Activated CD8-positive, alpha-beta T cell treated with anti-CD3 and anti-CD28 coated beads, Interleukin-2, amount 10 ng/mL, durations not matched to agents 7 days and 5 days (primary cell): Measurements from ENCODE around the gene OTUB1. TPM values are rescaled to one million over a fixed set of nuclear protein-coding genes. Genes with fewer than 3 reads are reported as not detected.
A peak's percentile ranks its signal among the peaks of the same experiment; 100 is the strongest.

Source experiments
- ATAC-seq: fragments of 150-1000 bp; cut with Tn5 transposase; one replicate; pipeline ENCODE4 v1.10.0; 2021; ENCODE audit warnings: moderate library complexity
- CTCF ChIA-PET: fragments of 350-600 bp; sonication (Branson Sonifier 250); formaldehyde crosslinking; loops from one replicate; lab custom pipeline; 2021; ENCODE audit warnings: antibody characterized with exemption; lab: Charles Lee
- POLR2A ChIA-PET: fragments of 350-600 bp; sonication (Branson Sonifier 250); formaldehyde crosslinking; loops from one replicate; lab custom pipeline; 2021; ENCODE audit warnings: antibody characterized with exemption; lab: Charles Lee
- DNase-seq: peaks from one replicate; pipeline ENCODE4 v3.0.0-alpha.2; 2020
- H3K27ac Mint-ChIP-seq: one replicate; pipeline ENCODE4 v1.8.0; 2021; ENCODE audit warnings: mild to moderate bottlenecking, mixed read lengths
- H3K27me3 Mint-ChIP-seq: one replicate; pipeline ENCODE4 v1.8.0; 2021; ENCODE audit warnings: low read depth, mixed read lengths
- H3K36me3 Mint-ChIP-seq: one replicate; pipeline ENCODE4 v1.8.0; 2021; ENCODE audit warnings: low read depth, mixed read lengths
- H3K4me1 Mint-ChIP-seq: one replicate; pipeline ENCODE4 v1.8.0; 2021; ENCODE audit warnings: low read depth, mixed read lengths
- H3K4me3 Mint-ChIP-seq: one replicate; pipeline ENCODE4 v1.8.0; 2021; ENCODE audit warnings: mild to moderate bottlenecking, mixed read lengths
- H3K9me3 Mint-ChIP-seq: one replicate; pipeline ENCODE4 v1.8.0; 2022; ENCODE audit warnings: mixed read lengths; ENCODE audit not compliant: insufficient read depth
- total RNA-seq, 2 experiments: library from RNA; stranded (reverse); gene quantifications; one replicate each; pipeline ENCODE4 v1.2.3, GENCODE V29; 2021

OTUB1 gene
- 100 to 1,000 TPM in 1 of 2 experiments, 10 to 100 TPM in 1; 93.7 to 102 TPM for total RNA-seq

GRCh38 chr11:63986156-63986931 is at the start of gene OTUB1:
Gene OTUB1 (plus strand): TSS chr11:63986438. CDS start chr11:63986457, 19 bp downstream.
- Mint-ChIP-seq H3K4me3 (peak within 1 kb of the TSS; percentile 98), H3K27ac (peak within 1 kb of the TSS; percentile 94), H3K4me1 (peaks cover 34% of the 10 kb centered on the region), H3K27me3 (no peaks in the 10 kb centered on the region), H3K36me3 (peaks cover 31% of the 10 kb centered on the region), H3K9me3 (no peaks in the 10 kb centered on the region)
- ATAC-seq = peak; percentile 85
- ChIA-PET CTCF (interaction anchor here (1.0 to 1.6 kb wide), 6 partner anchors 10 to 149 kb away, joined by 3 to 11 read pairs (median 4); partner anchors contain the start of gene COX8A), POLR2A (interaction anchor here (0.6 to 1.7 kb wide), 9 partner anchors 10 to 125 kb away, joined by 3 to 7 read pairs (median 4); partner anchors contain the start of genes COX8A and RCOR2)
- peak; percentile 93 for DNase-seq

DNA sequence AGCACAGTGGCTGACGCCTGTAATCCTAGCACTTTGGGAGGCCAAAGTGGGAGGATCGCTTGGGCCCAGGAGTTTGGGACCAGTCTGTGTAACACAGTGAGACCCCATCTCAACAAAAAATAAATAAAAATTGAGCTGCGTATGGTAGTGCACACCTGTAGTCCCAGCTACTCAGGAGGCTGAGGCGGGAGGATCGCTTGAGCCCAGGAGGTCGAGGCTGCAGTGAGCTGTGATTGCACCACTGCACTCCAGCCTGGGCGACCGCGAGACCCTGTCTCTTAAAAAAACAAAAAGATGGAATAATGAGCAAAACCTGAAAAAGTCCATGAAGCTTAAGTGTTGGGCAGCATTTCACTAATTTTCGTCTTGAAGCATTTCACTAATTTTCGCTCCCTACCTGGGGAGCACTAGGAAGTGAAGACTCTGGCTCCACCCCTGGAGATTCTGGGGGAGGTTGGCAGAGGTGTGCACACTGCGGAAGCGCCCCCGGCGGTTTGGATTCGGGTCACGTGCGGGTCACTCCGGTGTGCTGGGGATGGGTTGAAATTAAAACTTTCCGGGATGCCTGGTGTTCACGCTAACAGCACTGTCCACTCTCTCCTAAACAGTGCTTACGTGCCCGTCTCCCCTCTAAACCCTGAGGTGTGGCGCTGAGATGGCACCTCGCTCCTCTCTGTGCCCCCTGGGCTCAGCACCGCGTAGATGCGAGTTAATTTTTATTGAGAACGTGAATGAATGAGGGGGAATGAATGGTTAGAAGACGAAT is 48.3 kb upstream of the OTUB1 start:
- CTCF ChIA-PET = interaction anchor here (0.6 to 1.7 kb wide), 5 partner anchors 8 to 1207 kb away, joined by 3 to 10 read pairs (median 4); partner anchors contain the start of gene MARK2

DNA sequence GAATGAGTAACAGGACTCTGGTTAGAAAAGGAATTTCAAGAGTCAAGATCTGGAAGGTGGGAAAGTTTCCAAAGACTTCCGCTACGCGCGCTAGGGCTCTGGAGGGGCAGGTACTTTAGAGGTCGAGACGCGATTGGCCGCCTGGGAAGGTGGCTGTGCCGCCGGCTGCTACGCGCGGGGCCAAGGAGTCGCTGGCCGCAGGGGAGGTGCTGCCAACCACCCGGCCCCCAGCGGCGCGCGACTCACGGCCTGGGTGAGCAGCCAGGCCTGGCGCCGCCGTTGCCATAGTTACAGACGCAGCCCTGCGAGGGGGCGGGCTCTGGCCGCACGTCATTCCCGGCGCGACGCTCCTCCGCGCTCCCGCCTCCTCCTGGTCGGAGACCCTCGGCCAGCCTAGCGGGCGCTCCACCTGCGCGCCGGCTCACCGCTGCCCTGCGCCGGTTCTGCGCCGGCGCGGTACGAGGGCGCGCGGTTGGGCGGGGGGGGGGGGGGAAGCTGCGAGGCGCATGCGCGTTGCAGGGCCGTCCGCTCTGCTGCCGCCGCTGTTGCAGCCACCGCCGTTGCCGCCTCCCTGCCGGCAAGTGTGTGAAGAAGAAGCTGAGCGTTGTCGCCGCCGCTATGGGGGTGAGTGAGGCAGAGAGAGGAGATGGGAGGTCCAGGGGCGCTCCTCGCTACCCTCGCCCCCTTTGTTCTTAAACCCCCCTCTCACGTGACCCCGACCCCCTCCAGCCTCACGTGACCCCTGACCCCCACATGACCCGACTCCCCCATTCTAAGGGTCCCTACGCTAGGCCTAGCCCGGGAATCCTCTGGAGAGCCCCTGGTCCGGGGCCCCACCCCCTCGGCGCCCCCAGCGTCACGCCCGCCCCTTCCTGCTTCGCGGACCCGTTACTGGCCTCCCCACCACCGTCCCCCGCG is 47.5 kb upstream of the OTUB1 start, which contains the start of gene NAA40:
NAA40 (plus strand) TSS at position 524 of the 918 bp plus-strand sequence; CDS start at position 619, 95 bp downstream.
- Mint-ChIP-seq H3K27me3 (peaks cover 2% of the 10 kb centered on the region), H3K36me3 (peaks cover 3% of the 10 kb centered on the region), H3K9me3 (no peaks in the 10 kb centered on the region), H3K4me1 (peaks cover 29% of the 10 kb centered on the region), H3K4me3 (peak within 1 kb of the TSS; percentile 85), H3K27ac (peak within 1 kb of the TSS; percentile 89)
- CTCF ChIA-PET = interaction anchor here (1.0 to 1.7 kb wide), 2 partner anchors 19 to 101 kb away, joined by 3 to 10 read pairs; partner anchors contain the start of gene MARK2
- POLR2A ChIA-PET = interaction anchor here (1.1 to 1.4 kb wide), 3 partner anchors 32 to 101 kb away, joined by 3 to 5 read pairs (median 3); partner anchors contain the start of gene MARK2
- DNase-seq = peak; percentile 96
- ATAC-seq = peak; percentile 97

More for the DNA sequence above, 48.3 kb upstream of the OTUB1 start:
- Mint-ChIP-seq H3K27me3 (peaks cover 2% of the 10 kb centered on the region), H3K9me3 (no peaks in the 10 kb centered on the region), H3K27ac (peak overlapping the region; percentile 89), H3K36me3 (peaks cover 3% of the 10 kb centered on the region), H3K4me3 (peak overlapping the region; percentile 85), H3K4me1 (peaks cover 27% of the 10 kb centered on the region)
- DNase-seq (peak; percentile 54), ATAC-seq (peak; percentile 35)
- POLR2A ChIA-PET = interaction anchor here (1.1 to 1.4 kb wide), 2 partner anchors 99 to 100 kb away, joined by 3 to 5 read pairs; partner anchors contain the start of gene MARK2

- Mint-ChIP-seq H3K36me3 (peaks cover 3% of the 10 kb centered on the region), H3K27ac (peak overlapping the region; percentile 78), H3K27me3 (peaks cover 2% of the 10 kb centered on the region), H3K4me1 (peaks cover 34% of the 10 kb centered on the region), H3K9me3 (no peaks in the 10 kb centered on the region), H3K4me3 (peak overlapping the region; percentile 85)
- DNase-seq (no peak), ATAC-seq (no peak)
- POLR2A ChIA-PET = interaction anchor here (1.3 to 1.4 kb wide), 2 partner anchors 33 to 101 kb away, joined by 3 to 5 read pairs; partner anchors contain the start of gene MARK2
- CTCF ChIA-PET = interaction anchor here (1.0 to 1.7 kb wide), 2 partner anchors 20 to 102 kb away, joined by 3 to 10 read pairs; partner anchors contain the start of gene MARK2
Observed at GRCh38 chr11:63939397-63939891, 46.8 kb upstream of the OTUB1 start.

DNA sequence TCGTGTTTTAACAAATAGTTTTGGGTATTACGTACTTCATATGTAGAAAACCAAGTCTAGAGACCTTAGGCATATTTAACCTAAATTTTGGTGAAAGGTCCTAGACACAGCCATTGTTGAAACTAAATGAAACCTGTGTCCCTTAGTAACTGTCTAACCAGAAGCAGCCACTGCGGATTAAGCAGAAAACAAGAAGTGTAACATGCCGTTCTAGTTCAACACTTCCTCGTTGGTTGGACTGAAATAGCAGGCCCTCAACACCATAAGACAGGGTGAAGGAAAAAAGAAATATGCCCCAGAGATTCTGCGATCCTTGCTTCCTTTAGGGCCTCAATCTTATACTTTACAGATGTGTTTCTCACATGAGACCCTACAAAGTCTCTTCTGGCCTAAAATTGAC is 45.5 kb upstream of the OTUB1 start:
- POLR2A ChIA-PET = no interaction called here
- H3K9me3 Mint-ChIP-seq = no peaks in the 10 kb centered on the region
- H3K27ac Mint-ChIP-seq = no peak overlapping the region
- H3K27me3 Mint-ChIP-seq = no peaks in the 10 kb centered on the region
- DNase-seq (no peak), ATAC-seq (no peak)
- H3K4me3 Mint-ChIP-seq = peak overlapping the region; percentile 85
- H3K36me3 Mint-ChIP-seq = peaks cover 4% of the 10 kb centered on the region
- CTCF ChIA-PET = no interaction called here
- H3K4me1 Mint-ChIP-seq = peaks cover 34% of the 10 kb centered on the region

DNA sequence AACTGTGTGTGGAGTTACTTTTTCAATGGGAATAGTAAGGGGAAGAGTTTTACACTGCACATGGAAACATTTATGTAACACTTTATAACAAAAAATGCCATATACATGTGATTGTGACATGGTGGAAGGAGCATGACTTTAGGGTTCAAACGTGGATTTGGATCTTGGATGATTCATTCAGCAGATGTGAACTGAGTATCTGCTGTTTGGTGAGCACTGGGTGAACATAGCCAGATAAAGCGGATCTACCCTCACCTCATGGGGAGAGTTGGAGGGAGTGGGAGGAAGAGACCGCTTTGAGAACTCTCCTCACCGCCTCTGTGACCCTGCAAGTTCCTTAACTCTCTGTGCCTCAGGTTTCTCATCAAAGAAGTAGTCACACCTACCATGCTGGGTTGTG is 44.3 kb upstream of the OTUB1 start:
- ChIA-PET POLR2A (no interaction called here), CTCF (interaction anchor here (0.7 to 6.7 kb wide), 2 partner anchors 105 to 174 kb away, joined by 3 to 188 read pairs; partner anchors contain the start of genes MARK2 and ZFTA)
- H3K27me3 Mint-ChIP-seq = no peaks in the 10 kb centered on the region
- ATAC-seq (no peak), DNase-seq (no peak)
- H3K36me3 Mint-ChIP-seq = peaks cover 13% of the 10 kb centered on the region
- H3K4me3 Mint-ChIP-seq = no peak overlapping the region
- H3K27ac Mint-ChIP-seq = no peak overlapping the region
- H3K9me3 Mint-ChIP-seq = no peaks in the 10 kb centered on the region
- peaks cover 34% of the 10 kb centered on the region for H3K4me1 Mint-ChIP-seq

- CTCF ChIA-PET = interaction anchor here (0.7 to 6.7 kb wide), 2 partner anchors 106 to 175 kb away, joined by 3 to 188 read pairs; partner anchors contain the start of genes MARK2 and ZFTA
- Mint-ChIP-seq H3K27ac (no peak overlapping the region), H3K4me1 (peaks cover 30% of the 10 kb centered on the region), H3K36me3 (peaks cover 15% of the 10 kb centered on the region), H3K9me3 (no peaks in the 10 kb centered on the region), H3K4me3 (no peak overlapping the region), H3K27me3 (no peaks in the 10 kb centered on the region)
- ATAC-seq (no peak), DNase-seq (no peak)
- POLR2A ChIA-PET = no interaction called here
Observed at GRCh38 chr11:63942803-63943202, 43.4 kb upstream of the OTUB1 start.

DNA sequence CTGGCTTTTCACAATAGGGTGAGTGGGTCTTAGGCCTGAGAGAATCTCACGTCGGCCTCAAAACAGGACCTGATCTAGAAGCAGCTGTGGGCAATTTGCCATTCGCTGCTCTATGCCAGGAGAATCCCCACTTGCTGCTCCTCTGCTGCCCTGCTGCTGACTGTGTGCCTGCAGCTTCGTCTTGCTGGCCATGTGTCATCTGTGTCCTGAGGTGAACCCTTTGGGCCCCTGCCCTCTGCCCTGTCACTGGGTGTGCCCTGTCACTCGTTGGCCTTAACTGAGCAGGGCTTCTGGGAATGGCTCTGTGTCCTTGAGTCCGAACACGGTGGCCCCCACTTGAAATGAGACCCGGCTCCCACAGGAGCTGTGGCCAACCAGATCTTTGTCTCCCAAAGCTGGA is 41.3 kb upstream of the OTUB1 start:
- H3K27me3 Mint-ChIP-seq = no peaks in the 10 kb centered on the region
- H3K27ac Mint-ChIP-seq = no peak overlapping the region
- H3K4me1 Mint-ChIP-seq = peaks cover 21% of the 10 kb centered on the region
- no peaks in the 10 kb centered on the region for H3K9me3 Mint-ChIP-seq
- H3K36me3 Mint-ChIP-seq = peaks cover 22% of the 10 kb centered on the region
- CTCF ChIA-PET = interaction anchor here (0.6 to 6.7 kb wide), 26 partner anchors 9 to 177 kb away, joined by 3 to 188 read pairs (median 6); partner anchors contain the start of genes MARK2, RCOR2 and ZFTA
- POLR2A ChIA-PET = interaction anchor here (0.7 to 1.3 kb wide), 2 partner anchors 105 to 107 kb away, joined by 3 to 5 read pairs; no protein-coding TSS in a partner anchor
- ATAC-seq = no peak
- no peak for DNase-seq
- no peak overlapping the region for H3K4me3 Mint-ChIP-seq

DNA sequence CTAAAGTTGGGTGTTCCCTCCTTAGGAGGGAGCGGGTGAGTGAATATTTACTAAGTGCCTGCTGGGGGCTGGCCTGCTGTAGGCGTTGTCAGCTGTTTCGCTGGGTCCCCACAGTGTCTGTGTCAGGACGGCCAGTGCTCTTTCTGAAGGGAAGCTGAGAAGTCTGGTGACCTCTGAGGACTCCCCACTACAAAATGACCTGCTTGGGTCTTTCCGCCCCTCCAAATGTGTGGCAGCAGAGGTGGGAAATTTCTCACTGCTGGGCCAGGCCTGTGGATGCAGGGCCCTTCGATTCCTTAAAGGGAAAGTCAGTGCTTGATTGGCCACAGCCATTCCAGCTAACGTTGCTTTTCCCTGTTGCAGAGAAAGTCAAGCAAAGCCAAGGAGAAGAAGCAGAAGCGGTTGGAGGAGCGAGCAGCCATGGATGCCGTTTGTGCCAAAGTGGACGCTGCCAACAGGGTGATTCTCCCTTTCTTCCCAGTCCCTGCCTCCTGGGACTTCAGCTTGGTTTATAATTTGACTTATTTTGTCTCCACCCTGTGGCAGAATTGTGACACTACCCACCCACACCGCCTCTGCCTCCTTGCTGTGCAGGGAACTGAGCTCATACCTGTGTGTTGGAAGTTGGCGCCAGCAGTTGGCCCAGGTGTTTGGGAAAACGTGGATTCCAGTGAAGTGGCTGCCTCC is 40.6 kb upstream of the OTUB1 start:
- POLR2A ChIA-PET = interaction anchor here (0.7 to 1.3 kb wide), 3 partner anchors 106 to 109 kb away, joined by 3 to 5 read pairs (median 3); no protein-coding TSS in a partner anchor
- ATAC-seq (peak; percentile 87), DNase-seq (peak; percentile 64)
- Mint-ChIP-seq H3K4me1 (peaks cover 18% of the 10 kb centered on the region), H3K36me3 (peaks cover 22% of the 10 kb centered on the region), H3K27me3 (no peaks in the 10 kb centered on the region), H3K4me3 (no peak overlapping the region), H3K27ac (no peak overlapping the region), H3K9me3 (no peaks in the 10 kb centered on the region)
- CTCF ChIA-PET = interaction anchor here (0.7 to 6.7 kb wide), 41 partner anchors 8 to 192 kb away, joined by 3 to 188 read pairs (median 5); partner anchors contain the start of genes MARK2, RCOR2 and ZFTA
